GM23338 (cell line): ENCODE results near the gene TGFB1. TPM values are rescaled to one million over a fixed set of nuclear protein-coding genes. Genes with fewer than 3 reads are reported as not detected.

Experiments
- ATAC-seq: fragments of 200-7000 bp; cut with Tn5 transposase; 3 replicates; pipeline ENCODE4 v1.9.1; 2020
- DNase-seq: peaks from one replicate; pipeline ENCODE4 v3.0.0-alpha.2; 2015; ENCODE audit warnings: low spot score
- H2AFZ ChIP-seq: fragments of 200-600 bp; sonication (generic); 2 replicates; pipeline ENCODE4 v1.8.0; 2016; ENCODE audit warnings: antibody characterized with exemption, mild to moderate bottlenecking, moderate library complexity
- H3F3A ChIP-seq: fragments of 200-600 bp; sonication (generic); replicated peaks from 2 replicates; pipeline ENCODE4 v1.8.0; 2017; ENCODE audit warnings: antibody characterized with exemption, mixed run types, low read depth
- H3K27ac ChIP-seq: fragments of 200-600 bp; sonication (generic); 2 replicates; pipeline ENCODE4 v1.6.1; 2016; ENCODE audit warnings: low read depth
- H3K27me3 ChIP-seq: fragments of 200-600 bp; sonication (generic); 2 replicates; pipeline ENCODE4 v1.8.0; 2016; ENCODE audit warnings: mild to moderate bottlenecking, mixed run types, moderate library complexity; ENCODE audit not compliant: insufficient read depth
- H3K36me3 ChIP-seq: fragments of 200-600 bp; sonication (generic); 2 replicates; pipeline ENCODE4 v1.8.0; 2016; ENCODE audit warnings: mild to moderate bottlenecking; ENCODE audit not compliant: insufficient read depth
- H3K4me1 ChIP-seq: fragments of 200-600 bp; sonication (generic); 2 replicates; pipeline ENCODE4 v1.8.0; 2016; ENCODE audit warnings: mild to moderate bottlenecking, moderate library complexity; ENCODE audit not compliant: insufficient read depth
- H3K4me2 ChIP-seq: fragments of 200-600 bp; sonication (generic); 2 replicates; pipeline ENCODE4 v1.7.1; 2017; ENCODE audit warnings: mixed run types
- H3K4me3 ChIP-seq: fragments of 200-600 bp; sonication (generic); 2 replicates; pipeline ENCODE4 v1.6.1; 2016; ENCODE audit warnings: mixed run types
- H3K79me2 ChIP-seq: fragments of 200-600 bp; sonication (generic); replicated peaks from 2 replicates; pipeline ENCODE4 v1.8.0; 2017; ENCODE audit warnings: mild to moderate bottlenecking; ENCODE audit not compliant: insufficient read depth
- H3K9me2 ChIP-seq: fragments of 200-600 bp; sonication (generic); 2 replicates; pipeline ENCODE4 v1.8.0; 2017; ENCODE audit not compliant: insufficient read depth
- H4K20me1 ChIP-seq: fragments of 200-600 bp; sonication (generic); replicated peaks from 2 replicates; pipeline ENCODE4 v1.8.0; 2017; ENCODE audit warnings: mild to moderate bottlenecking; ENCODE audit not compliant: insufficient read depth
- H3K27ac Mint-ChIP-seq: 2 replicates; pipeline ENCODE4 v1.8.0; 2020; ENCODE audit warnings: inconsistent platforms, mild to moderate bottlenecking, moderate library complexity, mixed read lengths
- H3K27me3 Mint-ChIP-seq: 3 replicates; pipeline ENCODE4 v1.8.0; 2022; ENCODE audit warnings: low read depth, mild to moderate bottlenecking, moderate library complexity, mixed read lengths, inconsistent platforms; ENCODE audit not compliant: insufficient read depth, poor library complexity
- H3K36me3 Mint-ChIP-seq: 3 replicates; pipeline ENCODE4 v1.8.0; 2021; ENCODE audit warnings: low read depth, mild to moderate bottlenecking, inconsistent platforms, moderate library complexity, mixed read lengths
- H3K4me1 Mint-ChIP-seq: 3 replicates; pipeline ENCODE4 v1.8.0; 2020; ENCODE audit warnings: mild to moderate bottlenecking, inconsistent platforms, mixed read lengths
- H3K4me3 Mint-ChIP-seq: 3 replicates; pipeline ENCODE4 v1.8.0; 2021; ENCODE audit warnings: moderate library complexity, mild to moderate bottlenecking, inconsistent platforms, mixed read lengths
- H3K9me3 Mint-ChIP-seq: 3 replicates; pipeline ENCODE4 v1.8.0; 2020; ENCODE audit warnings: moderate library complexity, mild to moderate bottlenecking, inconsistent platforms, mixed read lengths
- CREB1 ChIP-seq: fragments of 250-450 bp; sonication (Bioruptor Pico); IDR thresholded peaks from 2 replicates; pipeline ENCODE4 v1.5.0; 2020; ENCODE audit warnings: low read depth, mild to moderate bottlenecking, moderate library complexity
- EZH2 ChIP-seq: fragments of 200-600 bp; sonication (generic); IDR thresholded peaks from one replicate; pipeline ENCODE4 v1.8.0; 2017; ENCODE audit warnings: antibody characterized with exemption, mild to moderate bottlenecking, low read depth; ENCODE audit not compliant: unreplicated experiment
- EZH2phosphoT487 ChIP-seq: fragments of 200-600 bp; sonication (generic); IDR thresholded peaks from one replicate; pipeline ENCODE4 v1.8.1; 2018; ENCODE audit warnings: antibody characterized with exemption; ENCODE audit not compliant: unreplicated experiment
- NANOG ChIP-seq: IDR thresholded peaks from 2 replicates; pipeline ENCODE4 v1.6.1; 2016; ENCODE audit warnings: antibody characterized with exemption, borderline replicate concordance
- POLR2AphosphoS5 ChIP-seq: IDR thresholded peaks from 2 replicates; pipeline ENCODE4 v1.6.1; 2016; ENCODE audit warnings: antibody characterized with exemption, low read depth
- STAT1 ChIP-seq: IDR thresholded peaks from one replicate; pipeline ENCODE4 v1.6.1; 2016; ENCODE audit warnings: antibody characterized with exemption; ENCODE audit not compliant: unreplicated experiment
- ZNF114 ChIP-seq: fragments of 250-450 bp; sonication (Bioruptor Pico); IDR thresholded peaks from 2 replicates; pipeline ENCODE4 v1.5.0; 2020; ENCODE audit warnings: mild to moderate bottlenecking, moderate library complexity
- ZNF331 ChIP-seq: fragments of 250-450 bp; sonication (Bioruptor Pico); IDR thresholded peaks from 2 replicates; pipeline ENCODE4 v1.5.0; 2020; ENCODE audit warnings: low read depth, mild to moderate bottlenecking, moderate library complexity
- polyA plus RNA-seq: library from polyadenylated mRNA; unstranded; fragments of >200 nt; fragmentation: Nextera tagmentation; extraction: Ambion mirVana; gene quantifications from 2 replicates; pipeline ENCODE4 v1.2.1, GENCODE V29; 2016
- total RNA-seq: library from RNA; depleted of rRNA; stranded (reverse); fragments of >200 nt; shearing (Covaris generic); gene quantifications from 2 replicates; pipeline ENCODE4 v1.2.3, GENCODE V29; 2014
- TF ChIP-seq, protein P1 (sequence below): fragments of 250-450 bp; sonication (Bioruptor Pico); IDR thresholded peaks from 2 replicates; pipeline ENCODE4 v1.5.0; 2020; ENCODE audit warnings: mild to moderate bottlenecking, moderate library complexity
- TF ChIP-seq, protein P2 (sequence below): IDR thresholded peaks from 2 replicates; pipeline ENCODE4 v1.6.1; 2016; ENCODE audit warnings: antibody characterized with exemption
- TF ChIP-seq, protein P3 (sequence below), 2 experiments: fragments of 200-600 bp in 1 of 2; sonication (generic) in 1 of 2; conservative IDR thresholded peaks; 2 replicates each; pipeline versions ENCODE4 v1.5.1 to v1.6.1; 2016 to 2017; ENCODE audit warnings: antibody characterized with exemption in 2 of 2, low read depth in 2 of 2, mild to moderate bottlenecking in 2 of 2, moderate library complexity in 1 of 2

TGFB1 gene
- total and polyA plus RNA-seq, 2 experiments from 2014 or later: 0.99 to 7.9 TPM

DNA sequence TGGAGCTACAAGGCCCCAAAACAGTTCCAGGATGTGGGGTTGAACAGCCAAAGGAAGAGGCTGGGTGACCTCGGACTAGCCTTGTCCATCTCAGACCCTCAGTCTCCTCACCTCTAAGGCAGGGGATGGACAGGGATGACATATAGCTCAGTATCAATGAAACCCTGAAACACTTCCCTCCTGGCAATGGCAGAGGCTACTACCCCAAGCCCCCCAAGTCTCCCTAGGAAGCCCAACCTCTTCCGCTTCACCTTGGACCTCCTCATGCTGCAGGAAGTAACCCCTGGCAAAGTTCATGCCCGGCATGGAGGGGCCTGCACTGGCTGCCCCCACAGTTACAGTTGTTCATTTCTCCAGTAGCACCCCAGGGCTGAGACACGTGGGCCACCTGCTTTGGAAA lies 33.2 kb downstream of the TGFB1 start:
- Histone ChIP-seq H3K27ac (0 out of 2 replicates have a peak overlapping the region, but pooled peaks have one; percentile 50), H3K4me2 (0 out of 2 replicates have a peak overlapping the region, but pooled peaks have one; percentile 6), H3K4me1 (peaks cover 30% of the 10 kb centered on the region), H3F3A (peaks cover 25% of the 10 kb centered on the region), H2AFZ (no peak overlapping the region), H3K4me3 (no peak overlapping the region), H3K79me2 (no peaks in the 10 kb centered on the region), H3K9me2 (no peaks in the 10 kb centered on the region), H3K36me3 (no peaks in the 10 kb centered on the region), H3K27me3 (no peaks in the 10 kb centered on the region), H4K20me1 (no peaks in the 10 kb centered on the region; the same call in 1 of the 2 replicates)
- H3K9me3 Mint-ChIP-seq: peaks cover 3% of the 10 kb centered on the region; the same call in 2 of the 3 replicates
- TF ChIP-seq, protein P1, sequence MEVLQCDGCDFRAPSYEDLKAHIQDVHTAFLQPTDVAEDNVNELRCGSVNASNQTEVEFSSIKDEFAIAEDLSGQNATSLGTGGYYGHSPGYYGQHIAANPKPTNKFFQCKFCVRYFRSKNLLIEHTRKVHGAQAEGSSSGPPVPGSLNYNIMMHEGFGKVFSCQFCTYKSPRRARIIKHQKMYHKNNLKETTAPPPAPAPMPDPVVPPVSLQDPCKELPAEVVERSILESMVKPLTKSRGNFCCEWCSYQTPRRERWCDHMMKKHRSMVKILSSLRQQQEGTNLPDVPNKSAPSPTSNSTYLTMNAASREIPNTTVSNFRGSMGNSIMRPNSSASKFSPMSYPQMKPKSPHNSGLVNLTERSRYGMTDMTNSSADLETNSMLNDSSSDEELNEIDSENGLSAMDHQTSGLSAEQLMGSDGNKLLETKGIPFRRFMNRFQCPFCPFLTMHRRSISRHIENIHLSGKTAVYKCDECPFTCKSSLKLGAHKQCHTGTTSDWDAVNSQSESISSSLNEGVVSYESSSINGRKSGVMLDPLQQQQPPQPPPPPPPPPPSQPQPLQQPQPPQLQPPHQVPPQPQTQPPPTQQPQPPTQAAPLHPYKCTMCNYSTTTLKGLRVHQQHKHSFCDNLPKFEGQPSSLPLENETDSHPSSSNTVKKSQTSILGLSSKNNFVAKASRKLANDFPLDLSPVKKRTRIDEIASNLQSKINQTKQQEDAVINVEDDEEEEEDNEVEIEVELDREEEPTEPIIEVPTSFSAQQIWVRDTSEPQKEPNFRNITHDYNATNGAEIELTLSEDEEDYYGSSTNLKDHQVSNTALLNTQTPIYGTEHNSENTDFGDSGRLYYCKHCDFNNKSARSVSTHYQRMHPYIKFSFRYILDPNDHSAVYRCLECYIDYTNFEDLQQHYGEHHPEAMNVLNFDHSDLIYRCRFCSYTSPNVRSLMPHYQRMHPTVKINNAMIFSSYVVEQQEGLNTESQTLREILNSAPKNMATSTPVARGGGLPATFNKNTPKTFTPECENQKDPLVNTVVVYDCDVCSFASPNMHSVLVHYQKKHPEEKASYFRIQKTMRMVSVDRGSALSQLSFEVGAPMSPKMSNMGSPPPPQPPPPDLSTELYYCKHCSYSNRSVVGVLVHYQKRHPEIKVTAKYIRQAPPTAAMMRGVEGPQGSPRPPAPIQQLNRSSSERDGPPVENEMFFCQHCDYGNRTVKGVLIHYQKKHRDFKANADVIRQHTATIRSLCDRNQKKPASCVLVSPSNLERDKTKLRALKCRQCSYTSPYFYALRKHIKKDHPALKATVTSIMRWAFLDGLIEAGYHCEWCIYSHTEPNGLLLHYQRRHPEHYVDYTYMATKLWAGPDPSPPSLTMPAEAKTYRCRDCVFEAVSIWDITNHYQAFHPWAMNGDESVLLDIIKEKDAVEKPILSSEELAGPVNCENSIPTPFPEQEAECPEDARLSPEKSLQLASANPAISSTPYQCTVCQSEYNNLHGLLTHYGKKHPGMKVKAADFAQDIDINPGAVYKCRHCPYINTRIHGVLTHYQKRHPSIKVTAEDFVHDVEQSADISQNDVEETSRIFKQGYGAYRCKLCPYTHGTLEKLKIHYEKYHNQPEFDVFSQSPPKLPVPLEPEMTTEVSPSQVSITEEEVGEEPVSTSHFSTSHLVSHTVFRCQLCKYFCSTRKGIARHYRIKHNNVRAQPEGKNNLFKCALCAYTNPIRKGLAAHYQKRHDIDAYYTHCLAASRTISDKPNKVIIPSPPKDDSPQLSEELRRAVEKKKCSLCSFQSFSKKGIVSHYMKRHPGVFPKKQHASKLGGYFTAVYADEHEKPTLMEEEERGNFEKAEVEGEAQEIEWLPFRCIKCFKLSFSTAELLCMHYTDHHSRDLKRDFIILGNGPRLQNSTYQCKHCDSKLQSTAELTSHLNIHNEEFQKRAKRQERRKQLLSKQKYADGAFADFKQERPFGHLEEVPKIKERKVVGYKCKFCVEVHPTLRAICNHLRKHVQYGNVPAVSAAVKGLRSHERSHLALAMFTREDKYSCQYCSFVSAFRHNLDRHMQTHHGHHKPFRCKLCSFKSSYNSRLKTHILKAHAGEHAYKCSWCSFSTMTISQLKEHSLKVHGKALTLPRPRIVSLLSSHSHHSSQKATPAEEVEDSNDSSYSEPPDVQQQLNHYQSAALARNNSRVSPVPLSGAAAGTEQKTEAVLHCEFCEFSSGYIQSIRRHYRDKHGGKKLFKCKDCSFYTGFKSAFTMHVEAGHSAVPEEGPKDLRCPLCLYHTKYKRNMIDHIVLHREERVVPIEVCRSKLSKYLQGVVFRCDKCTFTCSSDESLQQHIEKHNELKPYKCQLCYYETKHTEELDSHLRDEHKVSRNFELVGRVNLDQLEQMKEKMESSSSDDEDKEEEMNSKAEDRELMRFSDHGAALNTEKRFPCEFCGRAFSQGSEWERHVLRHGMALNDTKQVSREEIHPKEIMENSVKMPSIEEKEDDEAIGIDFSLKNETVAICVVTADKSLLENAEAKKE (CRISPR knock-in tag): no peak
- no peak for TF ChIP-seq STAT1
- peaks cover 18% of the 10 kb centered on the region for H3K27me3 Mint-ChIP-seq
- no peak for DNase-seq
- peaks cover 38% of the 10 kb centered on the region for H3K4me1 Mint-ChIP-seq
- H3K36me3 Mint-ChIP-seq: peaks cover 54% of the 10 kb centered on the region
- H3K4me3 Mint-ChIP-seq: no peak overlapping the region
- H3K27ac Mint-ChIP-seq: no peak overlapping the region; the same call in 1 of the 2 replicates
- ATAC-seq: no peak

DNA sequence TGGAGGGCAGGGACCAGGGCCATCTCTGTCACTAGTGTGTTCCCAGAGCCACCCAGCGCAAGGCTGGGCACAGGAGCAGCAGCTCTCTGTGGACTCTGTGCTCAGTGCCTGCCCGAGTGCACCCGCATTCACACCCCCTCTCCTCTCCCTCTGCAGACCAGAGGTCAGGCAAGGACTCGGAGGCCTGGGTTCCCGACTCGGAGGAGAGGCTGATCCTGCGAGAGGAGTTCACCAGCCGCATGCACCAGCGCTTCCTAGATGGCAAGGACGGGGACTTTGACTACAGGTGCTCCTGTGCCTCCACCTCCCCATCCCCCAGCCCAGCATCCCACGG lies 33.6 kb downstream of the TGFB1 start:
- Mint-ChIP-seq H3K27ac (no peak overlapping the region), H3K9me3 (peaks cover 3% of the 10 kb centered on the region; the same call in 2 of the 3 replicates), H3K4me3 (no peak overlapping the region), H3K36me3 (peaks cover 54% of the 10 kb centered on the region), H3K4me1 (peaks cover 34% of the 10 kb centered on the region), H3K27me3 (peaks cover 15% of the 10 kb centered on the region)
- peaks cover 25% of the 10 kb centered on the region for H3F3A ChIP-seq
- no peaks in the 10 kb centered on the region for H3K27me3 ChIP-seq
- H3K79me2 ChIP-seq: no peaks in the 10 kb centered on the region
- no peaks in the 10 kb centered on the region; the same call in 1 of the 2 replicates for H4K20me1 ChIP-seq
- no peak overlapping the region for H3K4me2 ChIP-seq
- H3K27ac ChIP-seq: no peak overlapping the region
- no peaks in the 10 kb centered on the region for H3K9me2 ChIP-seq
- H3K36me3 ChIP-seq: no peaks in the 10 kb centered on the region
- H2AFZ ChIP-seq: no peak overlapping the region
- H3K4me3 ChIP-seq: no peak overlapping the region
- H3K4me1 ChIP-seq: peaks cover 29% of the 10 kb centered on the region
- DNase-seq (no peak), ATAC-seq (no peak)
- TF ChIP-seq CREB1 (no peak), ZNF331 (no peak), ZNF114 (CRISPR knock-in tag) (no peak), NANOG (no peak), EZH2 (no peak), POLR2AphosphoS5 (no peak), EZH2phosphoT487 (no peak), STAT1 (no peak)
- TF ChIP-seq, protein P2, sequence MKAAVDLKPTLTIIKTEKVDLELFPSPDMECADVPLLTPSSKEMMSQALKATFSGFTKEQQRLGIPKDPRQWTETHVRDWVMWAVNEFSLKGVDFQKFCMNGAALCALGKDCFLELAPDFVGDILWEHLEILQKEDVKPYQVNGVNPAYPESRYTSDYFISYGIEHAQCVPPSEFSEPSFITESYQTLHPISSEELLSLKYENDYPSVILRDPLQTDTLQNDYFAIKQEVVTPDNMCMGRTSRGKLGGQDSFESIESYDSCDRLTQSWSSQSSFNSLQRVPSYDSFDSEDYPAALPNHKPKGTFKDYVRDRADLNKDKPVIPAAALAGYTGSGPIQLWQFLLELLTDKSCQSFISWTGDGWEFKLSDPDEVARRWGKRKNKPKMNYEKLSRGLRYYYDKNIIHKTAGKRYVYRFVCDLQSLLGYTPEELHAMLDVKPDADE: no peak
- TF ChIP-seq, protein P3, sequence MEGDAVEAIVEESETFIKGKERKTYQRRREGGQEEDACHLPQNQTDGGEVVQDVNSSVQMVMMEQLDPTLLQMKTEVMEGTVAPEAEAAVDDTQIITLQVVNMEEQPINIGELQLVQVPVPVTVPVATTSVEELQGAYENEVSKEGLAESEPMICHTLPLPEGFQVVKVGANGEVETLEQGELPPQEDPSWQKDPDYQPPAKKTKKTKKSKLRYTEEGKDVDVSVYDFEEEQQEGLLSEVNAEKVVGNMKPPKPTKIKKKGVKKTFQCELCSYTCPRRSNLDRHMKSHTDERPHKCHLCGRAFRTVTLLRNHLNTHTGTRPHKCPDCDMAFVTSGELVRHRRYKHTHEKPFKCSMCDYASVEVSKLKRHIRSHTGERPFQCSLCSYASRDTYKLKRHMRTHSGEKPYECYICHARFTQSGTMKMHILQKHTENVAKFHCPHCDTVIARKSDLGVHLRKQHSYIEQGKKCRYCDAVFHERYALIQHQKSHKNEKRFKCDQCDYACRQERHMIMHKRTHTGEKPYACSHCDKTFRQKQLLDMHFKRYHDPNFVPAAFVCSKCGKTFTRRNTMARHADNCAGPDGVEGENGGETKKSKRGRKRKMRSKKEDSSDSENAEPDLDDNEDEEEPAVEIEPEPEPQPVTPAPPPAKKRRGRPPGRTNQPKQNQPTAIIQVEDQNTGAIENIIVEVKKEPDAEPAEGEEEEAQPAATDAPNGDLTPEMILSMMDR (conservative IDR thresholded peaks at IDR 0.05; ENCODE audit: low read depth in 2 of 2): no peak
